Transverse colon (tissue), 4 donors: ENCODE results near the gene DNAJB6. TPM values are rescaled to one million over a fixed set of nuclear protein-coding genes. Genes with fewer than 3 reads are reported as not detected.

Source experiments
- DNase-seq: peaks from one replicate; pipeline ENCODE4 v3.0.0-alpha.2; 2019
- H3K27ac ChIP-seq, 4 donors: fragments of 200-600 bp; sonication (generic); 2 replicates each; pipeline ENCODE4 v1.5.1; 2016 to 2018; ENCODE audit warnings: inconsistent platforms in 4 of 4
- H3K27me3 ChIP-seq: fragments of 200-600 bp; sonication (generic); 2 replicates; pipeline ENCODE4 v1.5.1; 2017; ENCODE audit warnings: inconsistent platforms
- H3K36me3 ChIP-seq, 4 donors: fragments of 200-600 bp; sonication (generic); 2 replicates each; pipeline ENCODE4 v1.5.1; 2017 to 2019; ENCODE audit warnings: inconsistent platforms in 4 of 4
- H3K4me1 ChIP-seq, 4 donors: fragments of 200-600 bp; sonication (generic); 2 replicates each; pipeline ENCODE4 v1.5.1; 2017 to 2020; ENCODE audit warnings: inconsistent platforms in 4 of 4
- H3K4me3 ChIP-seq, 4 donors: fragments of 200-600 bp; sonication (generic); 1 replicate in 1 of 4; 2 replicates in 3 of 4; pipeline versions ENCODE4 v1.5.1 to v1.6.1; 2017 to 2019; ENCODE audit warnings: inconsistent platforms in 4 of 4
- H3K9me3 ChIP-seq, 2 donors: fragments of 200-600 bp; sonication (generic); 2 replicates each; pipeline ENCODE4 v1.5.1; 2017 to 2019; ENCODE audit warnings: inconsistent platforms in 2 of 2
- EP300 ChIP-seq: sonication (generic); formaldehyde crosslinking; IDR thresholded peaks from one replicate; pipeline ENCODE4 v1.6.1; 2017; ENCODE audit warnings: antibody characterized with exemption, low read depth
- POLR2A ChIP-seq: fragments of 450-650 bp; IDR thresholded peaks from one replicate; pipeline ENCODE4 v1.6.1; 2016; ENCODE audit warnings: antibody characterized with exemption, mild to moderate bottlenecking, moderate library complexity
- POLR2AphosphoS5 ChIP-seq, 3 donors: sonication (generic); formaldehyde crosslinking; IDR thresholded peaks; one replicate each; pipeline ENCODE4 v1.6.1; 2016; ENCODE audit warnings: antibody characterized with exemption in 3 of 3
- WGBS, 2 donors: methylation state at CpG; one replicate each; pipeline ENCODE4 v1.1.5; 2018; ENCODE audit warnings: low coverage in 1 of 2; 5-methylcytosine and 5-hydroxymethylcytosine counted together
- in situ Hi-C, 4 donors: fragments of 200-750 bp; cut with MboI; loops; one replicate each; pipeline versions ENCODE4 v1.15.0 to v1.15.1; 2017; ENCODE audit warnings: low sequenced_read_pairs in 3 of 4, low pct_ligation_motif_present in 1 of 4, low pct_unique_long_range_greater_than_20kb in 1 of 4
- intact Hi-C: fragments of 100-400 bp; cut with DNase I; formaldehyde crosslinking; loops from one replicate; pipeline ENCODE4 v1.15.1; 2023; ENCODE audit warnings: low total_unique reads
- total RNA-seq, 4 donors: library from RNA; depleted of rRNA; stranded (reverse); fragments of >200 nt; gene quantifications; one replicate each; pipeline ENCODE4 v1.1.0, GENCODE V29; 2016
- TF ChIP-seq, protein P1 (sequence below), 5 experiments: fragments of 200-600 bp in 3 of 5; fragments of 450-650 bp in 2 of 5; sonication (generic) in 3 of 5; IDR thresholded peaks; 1 replicate in 2 of 5; 2 replicates in 3 of 5; pipeline ENCODE4 v1.5.1; 2016 to 2017; ENCODE audit warnings: antibody characterized with exemption in 5 of 5, inconsistent platforms in 3 of 5, mild to moderate bottlenecking in 2 of 5, moderate library complexity in 1 of 5

DNAJB6 gene
- total RNA-seq, 4 donors from 2014 or later = 47.0 to 87.6 (median 60.5) TPM

DNA sequence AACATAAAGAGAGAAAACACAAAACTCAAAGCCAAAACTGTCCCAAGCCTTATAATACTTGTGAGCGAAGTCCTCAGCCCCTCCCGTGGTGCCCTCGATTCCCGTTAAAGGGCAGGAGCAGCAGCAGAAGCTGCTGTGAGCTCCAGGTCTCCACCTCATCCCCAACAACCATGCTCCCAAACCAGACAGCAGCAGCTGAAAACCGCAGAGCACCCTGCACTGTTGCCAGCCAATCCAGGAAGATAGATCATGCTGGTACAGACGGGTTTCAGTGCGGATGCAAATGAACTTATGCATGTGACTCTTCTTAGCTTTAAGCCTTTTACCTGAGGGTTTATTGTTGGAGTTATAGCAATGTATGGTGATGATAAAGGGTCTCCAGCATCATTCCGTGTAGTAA, 97.9 kb downstream of the DNAJB6 start:
- WGBS, 2 donors = 64 to 92% methylated on average over 2 to 8 of the region's 8 CpGs
- intact Hi-C loops = no loop called here
- Histone ChIP-seq H3K36me3 (no peaks in the 10 kb centered on the region), H3K4me1 (peaks cover 0 to 9% (median 7%) of the 10 kb centered on the region in 4 donors), H3K27me3 (no peaks in the 10 kb centered on the region), H3K4me3 (no peak overlapping the region), H3K9me3 (no peaks in the 10 kb centered on the region), H3K27ac (no peak overlapping the region)
- no peak for DNase-seq
- in situ Hi-C loops = loop anchor here in 1 of 4 donors (25.0 kb wide), 1 partner anchor 428 kb away; no protein-coding TSS in a partner anchor
- TF ChIP-seq EP300 = no peak
- no peak for TF ChIP-seq POLR2A

DNA sequence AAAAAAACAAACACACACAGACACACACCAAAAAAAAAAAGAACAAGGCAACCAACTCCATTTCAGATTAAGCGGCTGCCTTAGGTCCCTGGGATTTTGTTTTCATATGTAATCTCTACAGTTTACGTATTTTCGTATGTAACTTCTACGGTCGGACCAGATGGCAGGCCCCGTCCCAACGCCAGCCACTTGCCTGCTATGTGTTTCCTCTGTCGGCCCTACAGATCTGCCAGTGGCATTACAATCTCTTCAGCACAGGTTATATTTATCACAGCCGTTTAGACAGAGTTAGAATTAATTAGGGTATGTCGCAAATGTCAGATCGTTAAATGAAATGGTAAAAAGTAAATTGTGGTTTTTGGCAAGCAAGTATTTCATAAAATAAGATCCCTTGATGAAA, 99.3 kb downstream of the DNAJB6 start:
- H3K4me3 ChIP-seq = no peak overlapping the region
- H3K36me3 ChIP-seq = no peaks in the 10 kb centered on the region
- H3K27me3 ChIP-seq = no peaks in the 10 kb centered on the region
- in situ Hi-C loops (loop anchor here in 1 of 4 donors (25.0 kb wide), 1 partner anchor 426 kb away; no protein-coding TSS in a partner anchor), intact Hi-C loops (no loop called here)
- no peak for DNase-seq
- H3K4me1 ChIP-seq = peaks cover 0 to 9% (median 7%) of the 10 kb centered on the region in 4 donors
- 63 to 67% methylated on average over 10 to 11 of the region's 11 CpGs for WGBS, 2 donors
- no peaks in the 10 kb centered on the region for H3K9me3 ChIP-seq
- no peak overlapping the region for H3K27ac ChIP-seq
- TF ChIP-seq POLR2A = no peak
- TF ChIP-seq, protein P1, sequence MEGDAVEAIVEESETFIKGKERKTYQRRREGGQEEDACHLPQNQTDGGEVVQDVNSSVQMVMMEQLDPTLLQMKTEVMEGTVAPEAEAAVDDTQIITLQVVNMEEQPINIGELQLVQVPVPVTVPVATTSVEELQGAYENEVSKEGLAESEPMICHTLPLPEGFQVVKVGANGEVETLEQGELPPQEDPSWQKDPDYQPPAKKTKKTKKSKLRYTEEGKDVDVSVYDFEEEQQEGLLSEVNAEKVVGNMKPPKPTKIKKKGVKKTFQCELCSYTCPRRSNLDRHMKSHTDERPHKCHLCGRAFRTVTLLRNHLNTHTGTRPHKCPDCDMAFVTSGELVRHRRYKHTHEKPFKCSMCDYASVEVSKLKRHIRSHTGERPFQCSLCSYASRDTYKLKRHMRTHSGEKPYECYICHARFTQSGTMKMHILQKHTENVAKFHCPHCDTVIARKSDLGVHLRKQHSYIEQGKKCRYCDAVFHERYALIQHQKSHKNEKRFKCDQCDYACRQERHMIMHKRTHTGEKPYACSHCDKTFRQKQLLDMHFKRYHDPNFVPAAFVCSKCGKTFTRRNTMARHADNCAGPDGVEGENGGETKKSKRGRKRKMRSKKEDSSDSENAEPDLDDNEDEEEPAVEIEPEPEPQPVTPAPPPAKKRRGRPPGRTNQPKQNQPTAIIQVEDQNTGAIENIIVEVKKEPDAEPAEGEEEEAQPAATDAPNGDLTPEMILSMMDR (IDR thresholded peaks at IDR 0.05) = no peak
- no peak for TF ChIP-seq POLR2AphosphoS5 (IDR thresholded peaks at IDR 0.05)
- TF ChIP-seq EP300 = no peak

DNA sequence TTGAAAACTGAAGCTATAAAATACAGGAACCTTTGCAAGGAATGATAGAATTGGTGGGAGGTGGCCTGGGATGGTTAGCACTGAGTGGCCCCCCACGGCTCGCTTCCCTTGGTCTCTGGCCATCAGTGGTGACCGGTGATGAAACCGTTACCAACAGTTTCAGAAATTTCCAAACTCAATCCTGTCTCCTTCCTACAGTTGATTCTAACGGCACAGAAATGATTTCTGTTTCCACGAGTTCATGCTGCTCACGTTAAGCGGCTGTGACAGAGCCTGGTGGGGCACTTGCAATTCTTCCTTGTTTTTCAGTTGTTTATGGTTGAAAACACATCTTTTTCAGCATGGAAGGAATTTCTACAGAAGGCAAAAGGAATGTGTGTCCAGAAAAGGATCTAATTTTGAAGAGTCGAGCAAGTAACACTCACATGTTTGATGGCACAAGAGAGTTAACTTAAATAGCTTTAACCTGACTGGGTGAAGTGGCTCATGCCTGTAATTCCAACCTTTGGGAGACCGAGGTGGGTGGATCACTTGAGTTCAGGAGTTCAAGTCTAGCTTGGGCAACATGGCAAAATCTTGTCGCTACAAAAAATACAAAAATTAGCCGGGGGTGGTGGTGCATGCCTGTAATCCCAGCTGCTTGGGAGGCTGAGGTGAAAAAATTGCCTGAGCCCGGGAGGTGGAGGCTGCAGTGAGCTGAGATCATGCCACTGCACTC, 100.1 kb downstream of the DNAJB6 start:
- no peak for TF ChIP-seq EP300
- no peak for TF ChIP-seq POLR2A
- TF ChIP-seq POLR2AphosphoS5 (IDR thresholded peaks at IDR 0.05) = no peak
- TF ChIP-seq, protein P1 (IDR thresholded peaks at IDR 0.05) = no peak
- H3K36me3 ChIP-seq = no peaks in the 10 kb centered on the region
- H3K4me1 ChIP-seq = peaks cover 0 to 9% (median 7%) of the 10 kb centered on the region in 4 donors
- intact Hi-C loops (no loop called here), in situ Hi-C loops (loop anchor here in 1 of 4 donors (25.0 kb wide), 1 partner anchor 425 kb away; no protein-coding TSS in a partner anchor)
- no peak for DNase-seq
- WGBS, 2 donors = 52 to 65% methylated on average over 10 to 13 of the region's 13 CpGs
- H3K27ac ChIP-seq = no peak overlapping the region
- H3K4me3 ChIP-seq = no peak overlapping the region
- no peaks in the 10 kb centered on the region for H3K9me3 ChIP-seq
- no peaks in the 10 kb centered on the region for H3K27me3 ChIP-seq

DNA sequence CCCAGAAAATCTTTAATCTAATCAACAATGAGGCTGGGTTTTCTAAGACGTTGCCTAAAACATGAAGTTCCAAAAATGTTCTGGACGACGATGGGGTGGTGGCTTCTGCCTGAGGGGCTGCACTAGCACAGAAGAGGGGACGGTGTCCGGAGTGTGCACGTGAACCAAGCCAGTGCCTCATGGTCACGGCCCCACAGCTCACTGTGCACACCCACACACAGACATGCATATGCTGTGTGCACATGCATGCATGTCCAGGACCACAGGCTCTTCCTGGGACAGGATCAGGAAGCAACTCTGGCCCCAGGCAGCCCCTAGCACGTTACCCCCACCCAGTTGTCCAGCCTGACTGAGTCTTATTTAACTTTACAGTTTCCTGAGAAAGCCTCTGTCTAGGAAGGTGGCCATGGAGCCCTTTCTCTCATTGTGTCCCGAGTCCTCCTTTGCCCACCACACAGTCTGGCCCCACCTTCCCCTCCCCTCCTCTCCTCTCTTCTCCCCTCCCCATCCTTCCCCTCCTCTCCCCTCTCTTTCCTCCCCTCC, 100.8 kb downstream of the DNAJB6 start:
- Histone ChIP-seq H3K4me1 (peaks cover 0 to 5% (median 3%) of the 10 kb centered on the region in 4 donors), H3K27ac (no peak overlapping the region), H3K9me3 (no peaks in the 10 kb centered on the region), H3K27me3 (no peaks in the 10 kb centered on the region), H3K36me3 (no peaks in the 10 kb centered on the region), H3K4me3 (no peak overlapping the region)
- no peak for DNase-seq
- 62% methylated on average over 6 to 9 of the region's 9 CpGs for WGBS, 2 donors
- TF ChIP-seq POLR2AphosphoS5 (IDR thresholded peaks at IDR 0.05) = no peak
- in situ Hi-C loops = loop anchor here in 1 of 4 donors (25.0 kb wide), 1 partner anchor 425 kb away; no protein-coding TSS in a partner anchor
- intact Hi-C loops = no loop called here
